Measurements from ENCODE around the gene WDR7.

WDR7 gene

DNA sequence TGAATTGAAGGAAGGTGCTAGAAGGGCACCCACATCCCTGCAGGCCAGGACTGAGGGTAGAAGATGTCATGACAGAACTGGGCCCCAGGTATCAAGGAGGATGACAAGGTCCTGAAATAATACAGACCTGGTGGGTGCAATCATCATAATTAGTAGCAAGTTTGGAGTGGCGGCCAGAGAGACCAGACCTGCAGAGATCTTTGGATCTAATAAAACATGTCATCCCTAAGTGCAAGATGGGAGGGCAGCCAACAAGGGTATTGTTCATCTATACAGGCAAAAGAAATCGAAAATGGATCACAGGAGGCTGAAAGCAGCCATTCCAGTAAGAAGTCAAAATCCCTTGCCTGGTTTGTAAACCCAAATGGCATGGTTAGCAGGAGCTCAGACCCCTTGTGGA, 384.4 kb downstream of the WDR7 start:
- TF ChIP-seq TCF12 (IDR thresholded peaks at IDR 0.05; ENCODE audit: low read depth), result no peak
- no peak for TF ChIP-seq CREB1 (IDR thresholded peaks at IDR 0.05; ENCODE audit: low read depth)
- no peak for TF ChIP-seq ZBTB7A (IDR thresholded peaks at IDR 0.05; ENCODE audit: low read depth)
- TF ChIP-seq, protein P1, sequence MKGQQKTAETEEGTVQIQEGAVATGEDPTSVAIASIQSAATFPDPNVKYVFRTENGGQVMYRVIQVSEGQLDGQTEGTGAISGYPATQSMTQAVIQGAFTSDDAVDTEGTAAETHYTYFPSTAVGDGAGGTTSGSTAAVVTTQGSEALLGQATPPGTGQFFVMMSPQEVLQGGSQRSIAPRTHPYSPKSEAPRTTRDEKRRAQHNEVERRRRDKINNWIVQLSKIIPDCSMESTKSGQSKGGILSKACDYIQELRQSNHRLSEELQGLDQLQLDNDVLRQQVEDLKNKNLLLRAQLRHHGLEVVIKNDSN (IDR thresholded peaks at IDR 0.05), result no peak
- no peak for TF ChIP-seq EP300 (IDR thresholded peaks at IDR 0.05; ENCODE audit: borderline replicate concordance)
- no peak for TF ChIP-seq YY1 (IDR thresholded peaks at IDR 0.05; ENCODE audit: low read depth)
- TF ChIP-seq TEAD4 (IDR thresholded peaks at IDR 0.05), result no peak
- no peak for TF ChIP-seq CEBPB (IDR thresholded peaks at IDR 0.05)
- TF ChIP-seq, protein P2, sequence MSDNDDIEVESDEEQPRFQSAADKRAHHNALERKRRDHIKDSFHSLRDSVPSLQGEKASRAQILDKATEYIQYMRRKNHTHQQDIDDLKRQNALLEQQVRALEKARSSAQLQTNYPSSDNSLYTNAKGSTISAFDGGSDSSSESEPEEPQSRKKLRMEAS (IDR thresholded peaks at IDR 0.05), result no peak
- no peak for TF ChIP-seq RAD21 (IDR thresholded peaks at IDR 0.05; ENCODE audit: low read depth)
- no peak for TF ChIP-seq TAF1 (IDR thresholded peaks at IDR 0.05; ENCODE audit: low read depth)
- TF ChIP-seq, protein P3, sequence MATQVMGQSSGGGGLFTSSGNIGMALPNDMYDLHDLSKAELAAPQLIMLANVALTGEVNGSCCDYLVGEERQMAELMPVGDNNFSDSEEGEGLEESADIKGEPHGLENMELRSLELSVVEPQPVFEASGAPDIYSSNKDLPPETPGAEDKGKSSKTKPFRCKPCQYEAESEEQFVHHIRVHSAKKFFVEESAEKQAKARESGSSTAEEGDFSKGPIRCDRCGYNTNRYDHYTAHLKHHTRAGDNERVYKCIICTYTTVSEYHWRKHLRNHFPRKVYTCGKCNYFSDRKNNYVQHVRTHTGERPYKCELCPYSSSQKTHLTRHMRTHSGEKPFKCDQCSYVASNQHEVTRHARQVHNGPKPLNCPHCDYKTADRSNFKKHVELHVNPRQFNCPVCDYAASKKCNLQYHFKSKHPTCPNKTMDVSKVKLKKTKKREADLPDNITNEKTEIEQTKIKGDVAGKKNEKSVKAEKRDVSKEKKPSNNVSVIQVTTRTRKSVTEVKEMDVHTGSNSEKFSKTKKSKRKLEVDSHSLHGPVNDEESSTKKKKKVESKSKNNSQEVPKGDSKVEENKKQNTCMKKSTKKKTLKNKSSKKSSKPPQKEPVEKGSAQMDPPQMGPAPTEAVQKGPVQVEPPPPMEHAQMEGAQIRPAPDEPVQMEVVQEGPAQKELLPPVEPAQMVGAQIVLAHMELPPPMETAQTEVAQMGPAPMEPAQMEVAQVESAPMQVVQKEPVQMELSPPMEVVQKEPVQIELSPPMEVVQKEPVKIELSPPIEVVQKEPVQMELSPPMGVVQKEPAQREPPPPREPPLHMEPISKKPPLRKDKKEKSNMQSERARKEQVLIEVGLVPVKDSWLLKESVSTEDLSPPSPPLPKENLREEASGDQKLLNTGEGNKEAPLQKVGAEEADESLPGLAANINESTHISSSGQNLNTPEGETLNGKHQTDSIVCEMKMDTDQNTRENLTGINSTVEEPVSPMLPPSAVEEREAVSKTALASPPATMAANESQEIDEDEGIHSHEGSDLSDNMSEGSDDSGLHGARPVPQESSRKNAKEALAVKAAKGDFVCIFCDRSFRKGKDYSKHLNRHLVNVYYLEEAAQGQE (IDR thresholded peaks at IDR 0.05; ENCODE audit: low read depth), result no peak

DNA sequence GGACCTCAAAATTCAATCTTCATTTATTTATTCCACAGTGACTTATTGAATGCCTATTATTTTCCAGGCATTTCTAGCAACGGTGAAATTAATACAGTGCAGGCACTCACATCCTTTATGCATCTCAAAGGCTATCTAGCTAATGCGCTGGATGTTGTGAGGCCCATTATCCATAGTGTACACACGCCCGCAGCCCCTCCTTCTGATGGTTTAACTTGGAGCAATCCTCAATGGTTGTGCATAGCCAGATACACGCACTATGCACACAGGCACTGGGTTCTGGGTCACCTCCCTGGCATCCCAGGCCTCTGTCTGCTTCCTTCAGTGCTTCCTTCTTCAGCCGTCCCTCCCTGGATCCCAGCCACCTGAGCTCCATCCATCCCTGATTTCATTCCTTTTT, 387.2 kb downstream of the WDR7 start:
- TF ChIP-seq, protein P2 (IDR thresholded peaks at IDR 0.05), result no peak
- no peak for TF ChIP-seq CEBPB (IDR thresholded peaks at IDR 0.05)
- TF ChIP-seq RAD21 (IDR thresholded peaks at IDR 0.05; ENCODE audit: low read depth), result no peak
- no peak for TF ChIP-seq YY1 (IDR thresholded peaks at IDR 0.05; ENCODE audit: low read depth)
- TF ChIP-seq EGR1 (IDR thresholded peaks at IDR 0.05), result no peak
- no peak for TF ChIP-seq TEAD4 (IDR thresholded peaks at IDR 0.05)
- TF ChIP-seq CREB1 (IDR thresholded peaks at IDR 0.05; ENCODE audit: low read depth), result no peak
- TF ChIP-seq TCF12 (IDR thresholded peaks at IDR 0.05; ENCODE audit: low read depth), result no peak
- TF ChIP-seq, protein P1 (IDR thresholded peaks at IDR 0.05), result no peak
- no peak for TF ChIP-seq ZBTB7A (IDR thresholded peaks at IDR 0.05; ENCODE audit: low read depth)

DNA sequence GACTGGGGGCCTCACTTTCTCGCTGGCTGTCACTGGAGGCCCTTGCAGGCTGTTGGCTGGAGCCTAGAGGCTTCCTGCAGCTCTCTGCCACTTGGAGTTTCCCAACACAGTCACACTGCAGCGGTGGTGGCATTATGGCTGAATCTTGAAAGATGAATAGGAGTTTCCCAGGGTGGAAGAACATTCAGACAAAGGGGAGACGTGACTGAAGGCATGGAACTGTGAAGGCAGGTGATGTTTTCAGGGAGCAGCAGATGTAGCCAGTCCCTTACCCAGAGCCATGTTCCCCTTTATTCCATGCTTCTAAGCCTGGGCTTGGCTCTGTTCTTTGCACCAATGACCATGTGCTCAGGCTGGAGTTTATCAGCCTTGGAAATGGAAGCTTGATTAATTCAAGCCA, 389.0 kb downstream of the WDR7 start:
- TF ChIP-seq, protein P1 (IDR thresholded peaks at IDR 0.05), result no peak
- TF ChIP-seq NFIC (IDR thresholded peaks at IDR 0.05), result no peak
- no peak for TF ChIP-seq TAF1 (IDR thresholded peaks at IDR 0.05; ENCODE audit: low read depth)
- no peak for TF ChIP-seq TEAD4 (IDR thresholded peaks at IDR 0.05)
- TF ChIP-seq YY1 (IDR thresholded peaks at IDR 0.05; ENCODE audit: low read depth), result no peak
- no peak for TF ChIP-seq CREB1 (IDR thresholded peaks at IDR 0.05; ENCODE audit: low read depth)
- TF ChIP-seq ZBTB7A (IDR thresholded peaks at IDR 0.05; ENCODE audit: low read depth), result no peak
- no peak for TF ChIP-seq RAD21 (IDR thresholded peaks at IDR 0.05; ENCODE audit: low read depth)
- TF ChIP-seq EGR1 (IDR thresholded peaks at IDR 0.05), result no peak
- no peak for TF ChIP-seq FOXM1 (IDR thresholded peaks at IDR 0.05; ENCODE audit: borderline replicate concordance, low read depth)
- TF ChIP-seq CEBPB (IDR thresholded peaks at IDR 0.05), result no peak
- no peak for TF ChIP-seq EP300 (IDR thresholded peaks at IDR 0.05; ENCODE audit: borderline replicate concordance)
- TF ChIP-seq, protein P2 (IDR thresholded peaks at IDR 0.05), result no peak
- TF ChIP-seq, protein P3 (IDR thresholded peaks at IDR 0.05; ENCODE audit: low read depth), result no peak
- no peak for TF ChIP-seq TCF12 (IDR thresholded peaks at IDR 0.05; ENCODE audit: low read depth)

DNA sequence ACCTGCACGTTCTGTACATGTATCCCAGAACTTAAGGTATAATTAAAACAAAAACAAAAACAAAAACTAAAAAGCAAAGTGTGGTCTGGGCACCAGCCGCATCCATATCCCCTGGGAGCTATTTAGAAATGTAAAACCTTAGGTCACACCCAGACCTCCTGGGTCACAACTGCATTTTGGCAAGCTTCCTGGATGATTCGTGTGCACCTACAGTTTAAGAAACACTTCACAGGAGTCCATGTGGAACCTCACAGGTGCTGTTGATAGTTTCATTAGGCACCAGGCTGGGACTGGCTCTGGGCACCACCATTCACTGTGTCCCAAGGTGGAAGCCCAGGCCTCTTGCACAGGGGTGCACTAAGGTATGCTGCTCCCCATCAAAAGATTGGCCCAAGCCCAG, 392.1 kb downstream of the WDR7 start:
- no peak for TF ChIP-seq CREB1 (IDR thresholded peaks at IDR 0.05; ENCODE audit: low read depth)
- TF ChIP-seq, protein P1 (IDR thresholded peaks at IDR 0.05), result no peak
- peak; percentile 41; the same call in 1 of the 2 replicates for TF ChIP-seq EP300 (IDR thresholded peaks at IDR 0.05; ENCODE audit: borderline replicate concordance)
- TF ChIP-seq NFIC (IDR thresholded peaks at IDR 0.05), result peak; percentile 54

DNA sequence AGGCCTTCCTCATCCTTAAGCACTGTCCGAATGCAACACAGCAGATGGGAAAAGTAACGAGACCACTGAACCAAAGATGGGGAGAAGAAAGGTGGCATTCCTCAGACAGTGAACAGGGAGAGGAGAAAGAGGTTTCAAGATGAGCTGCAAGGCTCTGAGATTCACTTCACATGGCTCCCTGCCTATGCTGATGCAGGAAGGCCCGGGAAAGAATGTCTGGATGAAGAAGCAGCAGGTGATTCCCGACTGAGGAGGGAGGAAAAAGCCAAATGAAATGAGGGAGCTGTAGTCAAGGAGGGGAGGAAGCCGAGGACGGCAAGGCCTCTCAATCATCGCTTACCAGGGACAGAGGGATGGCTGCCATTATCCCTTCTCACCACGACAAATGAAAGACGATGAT, 397.2 kb downstream of the WDR7 start:
- TF ChIP-seq, protein P3 (IDR thresholded peaks at IDR 0.05; ENCODE audit: low read depth), result no peak
- no peak for TF ChIP-seq TAF1 (IDR thresholded peaks at IDR 0.05; ENCODE audit: low read depth)
- no peak for TF ChIP-seq EGR1 (IDR thresholded peaks at IDR 0.05)
- no peak for TF ChIP-seq ZBTB7A (IDR thresholded peaks at IDR 0.05; ENCODE audit: low read depth)
